Left lung (tissue), 10 donors: ENCODE data around the gene SBK3. TPM values are rescaled to one million over a fixed set of nuclear protein-coding genes. Genes with fewer than 3 reads are reported as not detected.

Experiments used
- ATAC-seq: fragments of 200-7000 bp; cut with Tn5 transposase; one replicate; pipeline ENCODE4 v1.9.1; 2020; ENCODE audit warnings: moderate library complexity
- DNase-seq, 4 donors: peaks; one replicate each; pipeline ENCODE4 v3.0.0-alpha.2; 2013 to 2020
- H3K27ac ChIP-seq, 2 donors: fragments of 200-600 bp; sonication (generic) in 1 of 2; one replicate each; pipeline versions ENCODE4 v1.5.0 to v1.8.0; 2020 to 2021
- H3K27me3 ChIP-seq, 2 donors: fragments of 200-600 bp; sonication (generic) in 1 of 2; one replicate each; pipeline versions ENCODE4 v1.5.0 to v1.8.0; 2020 to 2021
- H3K36me3 ChIP-seq, 2 donors: fragments of 200-600 bp; sonication (generic) in 1 of 2; one replicate each; pipeline versions ENCODE4 v1.5.0 to v1.8.0; 2020 to 2021
- H3K4me1 ChIP-seq, 2 donors: fragments of 200-600 bp; one replicate each; pipeline ENCODE4 v1.8.0; 2021
- H3K4me3 ChIP-seq, 2 donors: fragments of 200-600 bp; sonication (generic) in 1 of 2; one replicate each; pipeline versions ENCODE4 v1.5.0 to v1.8.0; 2020 to 2021; ENCODE audit warnings: mild to moderate bottlenecking in 1 of 2
- H3K9me3 ChIP-seq, 2 donors: fragments of 200-600 bp; sonication (generic) in 1 of 2; one replicate each; pipeline versions ENCODE4 v1.5.0 to v1.8.0; 2020 to 2021
- intact Hi-C, 2 donors: fragments of 100-400 bp; cut with DNase I; formaldehyde crosslinking; loops; one replicate each; pipeline versions ENCODE4 v1.11.2 to v1.14.2; 2022
- polyA plus RNA-seq, 6 donors: library from polyadenylated mRNA; unstranded; fragments of 120-200 nt; gene quantifications; one replicate each; pipeline ENCODE4 v1.2.1, GENCODE V29; 2013; ENCODE audit not compliant: insufficient read length in 6 of 6
- total RNA-seq, 2 donors: library from RNA; stranded (reverse); fragmentation: NEBNext Ultra II Directional; extraction: Animal tissue kit (Norgen Biotek cat#: 25700); gene quantifications; one replicate each; pipeline ENCODE4 v1.2.1, GENCODE V29; 2021
- TF ChIP-seq, protein P1 (sequence below), 2 donors: fragments of 200-600 bp; sonication (generic) in 1 of 2; IDR thresholded peaks; one replicate each; pipeline versions ENCODE4 v1.5.0 to v1.8.0; 2021; ENCODE audit warnings: antibody characterized with exemption in 2 of 2
- donor health status: DM: no; HTN: yes; CAD: no.
- donor health status: DM: no; HTN: no; CAD: no.

Gene SBK3
- total and polyA plus RNA-seq, 8 donors = 0.26 to 1.7 (median 0.59) TPM

DNA sequence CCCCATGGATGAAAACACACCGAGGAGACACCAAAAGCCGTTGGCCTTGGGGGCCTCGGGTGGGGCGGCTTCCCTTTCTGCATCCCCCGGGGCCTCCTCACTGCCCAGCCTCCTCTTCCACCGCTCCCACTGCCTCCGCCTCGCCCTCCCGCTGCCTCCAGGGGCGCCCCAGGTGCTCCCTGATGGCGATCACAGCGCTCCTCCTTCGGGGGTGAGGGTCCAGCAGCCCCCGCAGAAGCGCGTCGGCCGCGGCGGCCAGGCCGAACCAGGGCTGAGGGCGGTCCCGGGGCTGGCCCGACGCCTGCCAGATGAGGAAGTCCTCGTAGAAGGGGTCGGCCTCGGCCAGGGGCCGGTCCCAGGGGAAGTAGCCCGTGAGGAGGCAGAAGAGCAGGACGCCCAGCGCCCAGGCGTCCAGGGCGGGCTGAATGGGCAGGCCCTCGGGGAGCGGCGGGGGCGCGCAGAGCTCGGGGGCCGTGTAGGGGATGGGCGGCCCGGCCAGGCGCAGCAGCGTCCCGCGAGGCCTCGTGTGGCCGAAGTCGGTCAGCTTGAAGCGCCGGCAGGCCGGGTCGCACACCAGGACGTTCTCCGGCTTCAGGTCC, 15.6 kb downstream of the SBK3 start:
- no peak overlapping the region for H3K4me3 ChIP-seq
- TF ChIP-seq, protein P1, sequence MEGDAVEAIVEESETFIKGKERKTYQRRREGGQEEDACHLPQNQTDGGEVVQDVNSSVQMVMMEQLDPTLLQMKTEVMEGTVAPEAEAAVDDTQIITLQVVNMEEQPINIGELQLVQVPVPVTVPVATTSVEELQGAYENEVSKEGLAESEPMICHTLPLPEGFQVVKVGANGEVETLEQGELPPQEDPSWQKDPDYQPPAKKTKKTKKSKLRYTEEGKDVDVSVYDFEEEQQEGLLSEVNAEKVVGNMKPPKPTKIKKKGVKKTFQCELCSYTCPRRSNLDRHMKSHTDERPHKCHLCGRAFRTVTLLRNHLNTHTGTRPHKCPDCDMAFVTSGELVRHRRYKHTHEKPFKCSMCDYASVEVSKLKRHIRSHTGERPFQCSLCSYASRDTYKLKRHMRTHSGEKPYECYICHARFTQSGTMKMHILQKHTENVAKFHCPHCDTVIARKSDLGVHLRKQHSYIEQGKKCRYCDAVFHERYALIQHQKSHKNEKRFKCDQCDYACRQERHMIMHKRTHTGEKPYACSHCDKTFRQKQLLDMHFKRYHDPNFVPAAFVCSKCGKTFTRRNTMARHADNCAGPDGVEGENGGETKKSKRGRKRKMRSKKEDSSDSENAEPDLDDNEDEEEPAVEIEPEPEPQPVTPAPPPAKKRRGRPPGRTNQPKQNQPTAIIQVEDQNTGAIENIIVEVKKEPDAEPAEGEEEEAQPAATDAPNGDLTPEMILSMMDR (IDR thresholded peaks at IDR 0.05) = no peak
- no peaks in the 10 kb centered on the region for H3K36me3 ChIP-seq
- no peak for DNase-seq
- no peak overlapping the region for H3K27ac ChIP-seq
- intact Hi-C loops = no loop called here
- H3K9me3 ChIP-seq = no peaks in the 10 kb centered on the region
- H3K4me1 ChIP-seq = peaks cover 0 to 7% of the 10 kb centered on the region in 2 donors
- peaks cover 0 to 20% of the 10 kb centered on the region in 2 donors for H3K27me3 ChIP-seq
- ATAC-seq = no peak

DNA sequence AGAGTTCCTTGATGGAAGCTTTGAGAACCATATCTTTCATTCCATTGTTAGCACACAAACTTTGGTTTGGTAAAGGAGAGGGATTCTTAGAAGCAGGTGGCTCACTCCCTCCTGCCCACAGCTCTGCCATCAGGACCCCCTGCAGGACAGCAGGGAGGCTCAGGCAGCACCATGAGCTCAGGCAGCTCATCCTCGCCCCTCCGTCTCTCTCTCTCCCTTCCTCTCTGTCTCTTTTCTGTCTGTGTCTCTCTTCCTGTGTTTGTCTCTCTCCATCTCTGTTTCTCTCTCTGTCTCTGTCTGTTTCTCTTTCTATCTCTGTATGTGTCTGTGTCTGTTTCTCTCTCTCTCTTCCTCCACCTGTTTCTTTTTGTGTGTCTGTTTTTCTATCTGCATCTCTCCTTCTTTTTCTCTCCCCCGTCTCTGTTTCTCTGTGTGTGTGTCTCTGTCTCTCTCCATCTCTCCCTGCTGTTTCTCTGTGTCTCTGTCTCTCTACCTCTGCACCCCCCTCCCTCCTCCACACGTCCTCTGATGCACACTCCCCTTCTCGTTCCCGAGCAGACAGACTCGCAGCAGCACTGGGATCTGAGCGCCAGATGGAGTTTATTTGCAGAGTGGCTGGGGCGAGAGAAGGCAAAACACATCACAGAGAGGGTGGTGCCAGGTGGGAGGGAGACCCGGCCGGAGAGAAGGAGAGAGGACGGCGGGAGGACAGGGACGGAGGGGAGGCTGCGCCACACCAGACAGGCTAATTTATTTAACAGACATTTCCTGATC, 17.1 kb downstream of the SBK3 start:
- intact Hi-C loops = no loop called here
- no peak overlapping the region for H3K4me3 ChIP-seq
- peaks cover 0 to 24% of the 10 kb centered on the region in 2 donors for H3K27me3 ChIP-seq
- DNase-seq = no peak
- no peaks in the 10 kb centered on the region for H3K9me3 ChIP-seq
- no peak overlapping the region for H3K27ac ChIP-seq
- no peaks in the 10 kb centered on the region for H3K36me3 ChIP-seq
- peaks cover 0 to 7% of the 10 kb centered on the region in 2 donors for H3K4me1 ChIP-seq
- no peak for ATAC-seq
- TF ChIP-seq, protein P1 (IDR thresholded peaks at IDR 0.05) = no peak

DNA sequence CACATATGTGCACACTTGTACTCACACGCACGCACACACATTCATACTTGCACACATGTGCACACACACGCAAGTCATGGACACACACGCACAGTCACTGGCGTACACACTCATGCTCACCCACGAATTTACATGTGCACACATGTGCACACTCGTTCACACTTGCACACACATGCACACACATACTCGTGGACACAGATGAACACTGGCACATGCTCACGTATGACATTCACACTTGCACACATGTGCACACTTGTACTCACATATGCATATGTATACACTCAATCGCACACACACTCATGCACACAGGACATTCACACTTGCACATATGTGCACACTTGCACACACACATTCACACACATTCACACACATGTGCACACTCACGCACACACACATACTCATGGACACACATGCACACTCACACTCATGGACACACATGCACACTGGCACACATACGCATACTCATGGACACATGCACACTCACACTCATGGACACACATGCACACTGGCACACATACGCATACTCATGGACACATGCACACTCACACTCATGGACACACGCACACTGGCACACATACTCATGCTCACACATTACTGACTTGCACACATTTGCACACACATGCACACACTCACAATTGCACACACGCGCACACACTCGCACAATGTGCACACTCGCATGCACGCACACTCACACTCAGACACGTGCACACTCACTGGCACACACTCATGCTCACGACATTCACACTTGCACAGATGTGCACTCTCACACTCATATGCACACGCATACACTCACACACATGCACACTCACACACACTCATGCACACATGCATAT, 17.9 kb downstream of the SBK3 start:
- intact Hi-C loops = no loop called here

DNA sequence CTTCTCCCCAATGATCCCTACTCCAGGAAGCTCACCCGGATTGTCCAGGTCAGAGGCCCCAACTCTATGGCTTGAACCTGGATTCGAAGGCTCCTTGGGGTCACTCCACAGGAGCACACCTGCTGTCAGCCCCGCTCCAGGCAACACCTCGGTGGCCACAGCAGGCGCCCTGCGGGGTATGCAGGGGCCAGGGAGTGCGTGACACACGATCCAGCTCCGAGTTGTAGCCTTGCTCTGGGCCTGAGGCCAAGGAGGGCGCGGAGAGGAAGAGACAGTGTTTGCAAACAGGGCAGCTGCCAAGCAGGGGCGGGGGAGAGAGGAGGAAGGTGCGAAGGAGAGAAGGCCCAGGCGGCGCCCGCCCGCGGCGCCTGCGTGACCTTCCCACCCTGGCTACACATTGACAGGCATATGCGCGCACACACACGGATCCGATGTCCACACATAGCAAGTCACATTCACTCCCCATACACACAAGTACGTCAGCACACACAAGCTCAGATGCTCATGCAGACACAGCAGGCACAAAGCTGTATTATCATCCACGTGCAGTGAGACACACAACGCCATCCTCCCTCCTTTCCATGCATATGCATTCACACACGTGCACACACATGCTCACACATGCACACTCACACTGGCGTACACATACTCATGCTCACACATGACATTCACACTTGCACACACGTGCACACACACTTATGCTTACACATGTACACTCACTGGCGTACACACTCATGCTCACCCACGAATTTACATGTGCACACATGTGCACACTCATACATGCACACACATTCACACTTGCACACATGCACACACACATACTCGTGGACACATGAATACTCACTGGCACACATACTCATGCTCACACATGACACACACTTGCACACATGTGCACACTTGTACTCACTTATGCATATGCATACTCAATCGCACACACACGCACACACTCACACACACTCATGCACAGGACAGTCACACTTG, 18.8 kb downstream of the SBK3 start:
- ATAC-seq (peak; percentile 81), DNase-seq (peak in 3 of 4 donors; percentile 59 to 84 (median 63))
- peaks cover 0 to 24% of the 10 kb centered on the region in 2 donors for H3K27me3 ChIP-seq
- intact Hi-C loops = no loop called here
- no peaks in the 10 kb centered on the region for H3K9me3 ChIP-seq
- no peaks in the 10 kb centered on the region for H3K36me3 ChIP-seq
- no peak overlapping the region for H3K4me3 ChIP-seq
- H3K27ac ChIP-seq = no peak overlapping the region
- peaks cover 0 to 7% of the 10 kb centered on the region in 2 donors for H3K4me1 ChIP-seq
- TF ChIP-seq, protein P1 (IDR thresholded peaks at IDR 0.05) = no peak

More for the DNA sequence above, 17.9 kb downstream of the SBK3 start:
- H3K36me3 ChIP-seq = no peaks in the 10 kb centered on the region
- H3K27ac ChIP-seq = no peak overlapping the region
- no peak for ATAC-seq
- TF ChIP-seq, protein P1 (IDR thresholded peaks at IDR 0.05) = no peak
- H3K4me1 ChIP-seq = peaks cover 0 to 7% of the 10 kb centered on the region in 2 donors
- H3K27me3 ChIP-seq = peaks cover 0 to 24% of the 10 kb centered on the region in 2 donors
- H3K9me3 ChIP-seq = no peaks in the 10 kb centered on the region
- H3K4me3 ChIP-seq = no peak overlapping the region
- DNase-seq = no peak
